ENCODE results near the gene TROAP.
"Not testable (repeated sequence)": the region's sequence is repeated elsewhere in the genome, so short reads cannot be mapped to it uniquely, and the experiment has no call there.

TROAP gene, protein sequence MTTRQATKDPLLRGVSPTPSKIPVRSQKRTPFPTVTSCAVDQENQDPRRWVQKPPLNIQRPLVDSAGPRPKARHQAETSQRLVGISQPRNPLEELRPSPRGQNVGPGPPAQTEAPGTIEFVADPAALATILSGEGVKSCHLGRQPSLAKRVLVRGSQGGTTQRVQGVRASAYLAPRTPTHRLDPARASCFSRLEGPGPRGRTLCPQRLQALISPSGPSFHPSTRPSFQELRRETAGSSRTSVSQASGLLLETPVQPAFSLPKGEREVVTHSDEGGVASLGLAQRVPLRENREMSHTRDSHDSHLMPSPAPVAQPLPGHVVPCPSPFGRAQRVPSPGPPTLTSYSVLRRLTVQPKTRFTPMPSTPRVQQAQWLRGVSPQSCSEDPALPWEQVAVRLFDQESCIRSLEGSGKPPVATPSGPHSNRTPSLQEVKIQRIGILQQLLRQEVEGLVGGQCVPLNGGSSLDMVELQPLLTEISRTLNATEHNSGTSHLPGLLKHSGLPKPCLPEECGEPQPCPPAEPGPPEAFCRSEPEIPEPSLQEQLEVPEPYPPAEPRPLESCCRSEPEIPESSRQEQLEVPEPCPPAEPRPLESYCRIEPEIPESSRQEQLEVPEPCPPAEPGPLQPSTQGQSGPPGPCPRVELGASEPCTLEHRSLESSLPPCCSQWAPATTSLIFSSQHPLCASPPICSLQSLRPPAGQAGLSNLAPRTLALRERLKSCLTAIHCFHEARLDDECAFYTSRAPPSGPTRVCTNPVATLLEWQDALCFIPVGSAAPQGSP

DNA sequence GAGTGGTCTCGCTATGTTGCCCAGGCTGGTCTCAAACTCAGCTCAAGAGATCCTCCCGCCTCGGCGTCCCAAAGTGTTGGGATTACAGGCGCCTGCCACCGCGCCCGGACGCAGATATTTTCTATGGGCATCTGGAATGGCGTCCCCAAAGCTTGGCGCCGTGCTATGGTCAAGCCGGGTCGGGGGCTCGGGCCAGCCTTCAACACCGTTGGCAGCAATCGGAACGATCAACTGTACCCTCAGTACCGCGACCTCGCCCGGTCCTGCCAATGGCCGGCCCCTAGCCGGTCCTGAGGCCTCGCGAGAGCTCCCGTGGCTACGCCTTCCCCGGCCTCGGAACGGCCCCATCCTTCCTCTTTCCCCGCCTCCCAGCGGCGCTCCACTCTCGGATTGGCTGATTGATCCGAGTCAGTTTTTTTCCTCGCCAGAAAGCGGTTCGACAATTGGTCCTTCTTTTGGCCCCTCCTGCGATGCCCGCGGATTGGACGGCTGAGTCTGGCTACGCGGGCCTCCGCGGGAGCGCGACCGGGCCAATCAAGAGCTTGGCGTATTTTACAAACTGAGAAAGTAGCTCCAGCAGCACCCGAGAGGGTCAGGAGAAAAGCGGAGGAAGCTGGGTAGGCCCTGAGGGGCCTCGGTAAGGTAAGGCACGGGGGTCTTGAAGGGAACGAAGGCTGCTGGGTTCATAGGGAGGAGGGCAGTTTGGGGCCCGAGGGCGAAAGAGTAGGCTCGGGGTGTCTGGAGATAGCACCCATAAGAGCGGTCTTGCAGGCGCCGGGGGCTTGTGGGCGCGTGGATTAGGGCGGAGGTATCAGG is at the start of gene TROAP:
Gene TROAP (plus strand): TSS at position 548 of the 816 bp plus-strand sequence. CDS start 354 bp downstream, outside the sequence.
- peak; percentile 98 to 99 for ATAC-seq (replicated peaks)
- peak within 1 kb of the TSS; percentile 98 to 99 for H3K4me3 Mint-ChIP-seq
- DNase-seq, result peak; percentile 98
- no peaks in the 10 kb centered on the region for H3K27me3 Mint-ChIP-seq
- H3K36me3 Mint-ChIP-seq, result peaks cover 0 to 3% of the 10 kb centered on the region in 2 donors
- no peaks in the 10 kb centered on the region for H3K9me3 Mint-ChIP-seq
- H3K4me1 Mint-ChIP-seq, result peaks cover 15 to 21% of the 10 kb centered on the region in 2 donors
- peak within 1 kb of the TSS; percentile 97 for H3K27ac Mint-ChIP-seq

DNA sequence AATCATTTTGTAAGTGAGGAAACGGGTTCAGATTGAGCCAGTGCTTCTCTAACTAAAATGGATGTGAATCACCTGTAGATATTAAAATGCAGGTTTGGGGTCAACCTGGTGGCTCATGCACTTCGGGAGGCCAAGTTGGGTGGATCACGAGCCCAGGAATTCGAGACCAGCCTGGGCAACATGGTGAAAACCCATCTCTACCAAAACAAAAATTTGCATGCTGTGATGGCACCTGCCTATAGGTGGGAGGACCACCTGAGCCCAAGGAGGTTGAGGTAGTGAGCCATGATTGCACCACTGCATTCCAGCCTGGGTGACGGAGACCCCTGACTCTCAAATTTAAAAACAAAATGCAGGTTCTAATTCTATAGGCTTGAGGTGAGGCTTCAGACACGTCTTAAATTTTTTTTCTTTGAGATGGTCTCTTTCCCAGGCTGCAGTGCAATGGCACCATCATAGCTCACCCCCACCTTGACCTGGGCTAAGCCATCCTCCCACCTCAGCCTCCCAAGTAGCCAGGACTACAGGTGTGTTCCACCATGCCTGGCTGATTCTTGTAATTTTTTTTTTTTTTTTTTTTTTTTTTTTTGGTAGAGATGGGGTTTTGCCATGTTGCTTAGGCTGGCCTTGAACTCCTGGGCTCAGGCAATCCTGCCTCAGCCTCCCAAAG is 49.2 kb upstream of the TROAP start:
- peaks cover 0 to 2% of the 10 kb centered on the region in 2 donors for H3K4me1 Mint-ChIP-seq
- no peak for ATAC-seq (replicated peaks)
- H3K4me3 Mint-ChIP-seq, result no peak overlapping the region
- no peaks in the 10 kb centered on the region for H3K9me3 Mint-ChIP-seq
- H3K36me3 Mint-ChIP-seq, result peaks cover 13 to 35% of the 10 kb centered on the region in 2 donors
- no peak for DNase-seq
- no peaks in the 10 kb centered on the region for H3K27me3 Mint-ChIP-seq
- H3K27ac Mint-ChIP-seq, result peak overlapping the region; percentile 25

DNA sequence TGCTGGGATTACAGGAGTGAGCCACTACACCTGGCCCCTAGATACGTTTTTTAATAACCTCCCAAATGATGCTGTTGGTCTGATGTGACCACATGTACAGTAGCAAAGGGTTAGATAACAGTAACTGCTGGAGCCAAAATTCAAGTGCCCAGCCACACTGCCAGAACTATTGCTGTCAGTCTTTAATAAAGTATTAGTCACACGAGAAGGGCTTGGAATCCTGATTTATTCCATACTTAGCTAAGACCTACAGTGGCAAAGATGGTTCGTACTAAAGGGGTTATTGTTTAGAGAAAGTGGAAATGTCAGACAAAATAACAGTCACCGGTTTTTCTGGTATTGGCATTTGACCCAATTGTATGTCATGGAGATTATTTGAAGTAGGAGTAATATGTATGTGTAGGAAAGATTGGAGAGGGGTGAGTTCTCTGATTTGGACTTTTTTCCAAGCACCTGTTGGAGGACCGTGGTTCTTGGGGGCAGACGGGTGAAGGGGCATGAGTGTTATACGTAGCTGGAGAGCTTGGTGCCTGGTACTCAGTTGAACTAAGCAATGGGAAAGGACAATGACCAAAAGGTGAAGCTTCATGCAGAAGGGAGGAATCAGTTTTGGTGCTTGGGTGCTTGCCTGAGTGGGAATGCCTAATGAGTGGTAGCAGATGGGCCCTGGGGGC is 48.5 kb upstream of the TROAP start:
- Mint-ChIP-seq H3K27ac (no peak overlapping the region), H3K9me3 (no peaks in the 10 kb centered on the region)

DNA sequence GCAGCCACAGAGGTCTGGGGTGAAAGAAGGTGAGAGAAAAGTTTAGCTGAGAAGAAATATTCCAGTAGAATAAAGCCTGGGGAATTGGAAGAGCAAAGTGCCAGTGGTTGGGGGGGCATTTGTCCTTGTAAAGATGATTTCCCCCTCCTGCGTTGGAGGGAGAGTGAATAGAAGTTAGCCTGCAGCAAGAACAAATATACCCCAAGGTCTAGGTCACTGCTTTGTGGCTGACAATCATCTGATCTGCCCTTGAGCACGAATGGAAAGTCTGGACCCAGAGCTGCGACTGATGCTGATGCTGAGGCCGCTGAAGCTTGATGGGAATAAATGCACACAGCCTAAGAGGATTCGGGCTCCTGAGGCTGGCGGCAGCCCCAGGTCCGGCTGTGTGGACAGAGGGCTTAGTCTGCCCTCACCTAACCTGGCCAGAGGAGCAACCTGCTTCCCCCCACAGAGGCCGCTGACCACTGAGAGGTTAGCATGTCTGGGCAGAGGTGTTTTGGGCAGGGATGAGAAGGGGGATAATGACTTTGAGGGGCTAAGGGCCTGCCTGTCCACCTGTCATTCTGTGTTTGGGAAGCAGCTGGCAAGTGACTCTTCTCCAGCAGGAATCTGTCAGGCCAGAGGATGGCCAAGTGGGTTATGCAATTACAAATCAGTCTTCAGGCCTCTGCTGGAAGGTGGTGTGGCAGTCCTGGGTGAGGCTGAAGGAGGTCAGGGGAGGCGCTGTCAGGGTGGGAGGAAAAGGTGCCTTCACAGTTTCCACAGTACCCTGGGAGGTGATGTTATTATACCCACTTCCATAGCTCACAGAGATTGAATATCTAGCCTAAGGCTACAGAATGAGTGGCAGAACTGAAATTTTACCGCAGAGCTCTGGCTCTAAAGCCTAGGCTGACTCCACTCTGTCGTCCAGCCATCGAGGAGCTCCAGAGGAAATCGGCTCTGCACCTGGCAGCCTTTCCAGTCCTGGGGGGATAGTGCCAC is 46.5 kb upstream of the TROAP start:
- DNase-seq (no peak), ATAC-seq (replicated peaks) (no peak)
- Mint-ChIP-seq H3K4me1 (peaks cover 0 to 2% of the 10 kb centered on the region in 2 donors), H3K36me3 (peaks cover 10 to 18% of the 10 kb centered on the region in 2 donors), H3K27me3 (peaks cover 0 to 9% of the 10 kb centered on the region in 2 donors), H3K9me3 (no peaks in the 10 kb centered on the region), H3K4me3 (no peak overlapping the region), H3K27ac (peak overlapping the region; percentile 5)

More for the DNA sequence above, 48.5 kb upstream of the TROAP start:
- ATAC-seq (replicated peaks), result no peak
- H3K36me3 Mint-ChIP-seq, result peaks cover 10 to 29% of the 10 kb centered on the region in 2 donors
- no peak for DNase-seq
- H3K4me3 Mint-ChIP-seq, result no peak overlapping the region
- H3K4me1 Mint-ChIP-seq, result peaks cover 0 to 2% of the 10 kb centered on the region in 2 donors
- peaks cover 0 to 4% of the 10 kb centered on the region in 2 donors for H3K27me3 Mint-ChIP-seq

DNA sequence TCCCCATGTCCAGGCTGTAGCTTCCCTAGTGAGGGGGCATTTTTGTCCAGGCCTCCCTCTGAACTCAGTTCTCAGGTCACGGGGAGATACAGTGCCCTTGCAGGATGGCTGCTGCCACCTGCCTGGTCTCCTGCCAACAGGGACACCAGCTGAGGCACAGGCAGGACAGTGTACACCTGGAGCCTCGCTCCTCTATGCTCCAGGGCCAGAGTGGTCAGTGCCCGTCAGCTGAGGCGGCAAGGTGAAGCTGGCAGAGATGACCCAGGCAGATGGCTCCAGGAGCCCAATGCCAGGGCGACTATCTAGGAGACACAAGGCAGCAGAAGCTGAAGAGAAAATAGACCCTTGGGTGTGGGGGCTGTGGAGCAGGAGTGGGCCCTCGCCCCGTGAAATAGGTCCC is 45.6 kb upstream of the TROAP start:
- Mint-ChIP-seq H3K36me3 (peaks cover 10 to 18% of the 10 kb centered on the region in 2 donors), H3K27me3 (peaks cover 7 to 9% of the 10 kb centered on the region in 2 donors), H3K27ac (no peak overlapping the region), H3K4me1 (peaks cover 0 to 2% of the 10 kb centered on the region in 2 donors), H3K9me3 (no peaks in the 10 kb centered on the region), H3K4me3 (no peak overlapping the region)
- ATAC-seq (replicated peaks) (no peak), DNase-seq (no peak)

DNA sequence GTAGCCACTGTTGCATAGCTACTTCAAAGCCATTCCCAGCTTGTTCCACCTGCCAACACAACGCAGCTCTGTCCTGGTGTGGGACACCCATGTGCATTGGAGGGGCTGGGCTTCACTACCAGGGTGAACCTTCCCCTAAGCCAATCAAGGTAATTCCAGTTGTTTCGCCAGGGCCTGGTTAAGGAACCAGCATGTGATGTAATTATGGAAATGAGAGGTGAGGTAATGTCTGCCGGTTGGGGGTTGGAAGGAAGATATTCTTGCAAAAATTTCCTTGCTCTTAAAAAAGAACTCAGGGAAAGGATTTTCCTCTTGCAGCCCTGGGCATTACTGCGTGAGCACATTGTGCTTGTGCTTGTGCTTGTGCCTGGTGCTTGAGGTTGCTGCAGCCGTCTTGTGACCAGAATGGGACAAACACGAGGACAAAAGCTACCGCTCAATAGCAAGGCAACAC is 43.3 kb upstream of the TROAP start:
- Mint-ChIP-seq H3K4me1 (no peaks in the 10 kb centered on the region), H3K36me3 (peaks cover under 1 to 1% of the 10 kb centered on the region in 2 donors), H3K4me3 (no peak overlapping the region), H3K27ac (no peak overlapping the region), H3K27me3 (peaks cover 10 to 16% of the 10 kb centered on the region in 2 donors), H3K9me3 (no peaks in the 10 kb centered on the region)
- no peak for ATAC-seq (replicated peaks)
- DNase-seq, result no peak

DNA sequence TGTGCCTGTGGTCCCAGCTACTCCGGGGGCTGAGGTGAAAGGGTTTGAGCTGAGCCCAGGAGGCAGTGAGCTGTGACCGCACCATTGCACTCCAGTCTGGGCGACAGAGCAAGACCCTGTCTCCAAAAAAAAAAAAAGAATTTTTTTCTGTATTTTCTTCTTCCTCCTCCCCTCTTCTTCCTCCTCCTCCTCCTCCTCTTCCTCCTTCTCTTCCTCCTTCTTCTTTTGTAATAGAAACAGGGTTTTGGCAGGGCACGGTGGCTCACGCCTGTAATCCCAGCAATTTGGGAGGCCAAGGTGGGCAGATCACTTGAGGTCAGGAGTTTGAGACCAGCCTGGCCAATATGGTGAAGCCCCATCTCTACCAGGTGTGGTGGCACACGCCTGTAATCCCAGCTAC is 42.5 kb upstream of the TROAP start:
- ATAC-seq (replicated peaks); H3K27ac Mint-ChIP-seq; H3K9me3 Mint-ChIP-seq; H3K4me1 Mint-ChIP-seq; H3K36me3 Mint-ChIP-seq; H3K4me3 Mint-ChIP-seq; DNase-seq: not testable (repeated sequence)
- peaks cover 10 to 19% of the 10 kb centered on the region in 2 donors for H3K27me3 Mint-ChIP-seq

DNA sequence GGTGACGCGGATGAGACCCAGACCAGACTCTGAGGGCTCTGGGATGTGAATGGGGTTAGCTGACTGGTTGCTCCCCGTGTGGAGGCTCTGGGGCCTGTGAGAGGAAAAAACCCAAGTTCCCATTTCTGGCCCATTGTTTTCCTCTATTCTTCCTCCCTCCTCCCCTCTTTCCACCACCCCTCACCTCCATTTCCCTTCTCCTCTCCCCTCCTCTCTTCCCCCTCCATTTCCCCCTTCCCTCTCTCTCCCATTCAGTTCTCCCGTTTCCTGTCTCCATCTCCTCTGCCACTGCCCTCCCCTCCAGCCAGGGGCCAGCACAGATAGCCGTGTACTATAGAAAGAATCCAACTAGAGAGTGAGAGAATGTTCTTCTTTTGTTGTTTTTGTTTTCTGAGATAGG is 40.8 kb upstream of the TROAP start:
- Mint-ChIP-seq H3K4me3 (no peak overlapping the region), H3K36me3 (no peaks in the 10 kb centered on the region), H3K27me3 (peaks cover 21 to 28% of the 10 kb centered on the region in 2 donors), H3K9me3 (no peaks in the 10 kb centered on the region), H3K27ac (no peak overlapping the region), H3K4me1 (no peaks in the 10 kb centered on the region)
- no peak for ATAC-seq (replicated peaks)
- no peak for DNase-seq

DNA sequence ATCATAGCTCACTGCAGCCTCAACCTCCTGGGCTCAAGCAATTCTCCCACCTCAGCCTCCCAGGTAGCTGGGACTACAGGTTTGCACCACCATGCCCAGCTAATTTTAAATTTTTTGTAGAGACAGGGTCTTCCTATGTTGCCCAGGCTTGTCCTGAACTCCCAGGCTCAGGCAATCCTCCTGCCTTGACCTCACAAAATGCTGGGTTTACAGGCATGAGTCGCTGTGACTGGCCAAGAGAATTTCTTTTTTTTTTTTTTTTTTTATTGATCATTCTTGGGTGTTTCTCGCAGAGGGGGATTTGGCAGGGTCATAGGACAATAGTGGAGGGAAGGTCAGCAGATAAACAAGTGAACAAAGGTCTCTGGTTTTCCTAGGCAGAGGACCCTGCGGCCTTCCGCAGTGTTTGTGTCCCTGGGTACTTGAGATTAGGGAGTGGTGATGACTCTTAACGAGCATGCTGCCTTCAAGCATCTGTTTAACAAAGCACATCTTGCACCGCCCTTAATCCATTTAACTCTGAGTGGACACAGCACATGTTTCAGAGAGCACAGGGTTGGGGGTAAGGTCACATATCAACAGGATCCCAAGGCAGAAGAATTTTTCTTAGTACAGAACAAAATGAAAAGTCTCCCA is 40.2 kb upstream of the TROAP start:
- not testable (repeated sequence) for H3K27ac Mint-ChIP-seq; ATAC-seq (replicated peaks); DNase-seq; H3K4me3 Mint-ChIP-seq; H3K9me3 Mint-ChIP-seq; H3K4me1 Mint-ChIP-seq; H3K36me3 Mint-ChIP-seq
- H3K27me3 Mint-ChIP-seq, result peaks cover 26 to 31% of the 10 kb centered on the region in 2 donors

DNA sequence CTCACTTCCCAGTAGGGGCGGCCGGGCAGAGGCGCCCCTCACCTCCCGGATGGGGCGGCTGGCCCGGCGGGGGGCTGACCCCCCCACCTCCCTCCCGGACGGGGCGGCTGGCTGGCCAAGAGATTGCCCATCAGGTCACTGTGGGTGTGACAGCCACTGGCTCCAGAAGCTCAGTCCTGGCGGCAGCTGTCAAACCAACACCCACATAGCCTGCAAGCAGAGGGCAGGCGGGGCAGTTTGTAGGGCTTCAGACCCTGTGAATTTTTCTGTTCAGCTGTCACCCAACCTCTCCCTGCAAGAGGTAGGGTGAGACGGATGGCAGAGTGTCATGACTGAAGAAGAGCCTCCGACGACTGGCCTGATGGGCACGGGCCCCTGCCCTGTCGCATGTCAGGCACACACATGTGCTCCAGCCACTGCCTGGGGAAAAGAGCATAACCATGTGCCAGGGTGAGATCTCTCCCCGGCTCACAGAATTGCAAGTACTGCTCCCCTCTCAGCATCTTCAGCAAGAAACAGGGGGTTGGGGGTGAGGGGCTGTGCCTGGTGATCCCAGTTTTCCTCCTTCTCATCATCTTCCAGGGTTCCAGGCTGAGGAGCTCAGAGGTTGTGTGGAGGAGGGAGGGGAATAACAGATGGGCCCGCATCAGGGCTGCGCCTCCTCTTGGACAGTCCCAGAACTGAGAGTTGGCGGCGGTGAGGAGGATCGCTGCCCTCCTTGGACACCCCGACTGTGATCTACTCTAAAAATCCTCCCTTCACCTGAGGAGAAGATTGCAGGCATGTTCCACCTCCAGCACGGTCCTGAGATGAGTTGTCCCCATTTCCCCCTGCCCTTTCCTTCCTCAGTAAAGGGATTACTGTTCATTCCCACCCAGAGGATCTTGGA is 39.3 kb upstream of the TROAP start:
- Mint-ChIP-seq H3K27me3 (peaks cover 35 to 41% of the 10 kb centered on the region in 2 donors), H3K9me3 (no peaks in the 10 kb centered on the region), H3K4me3 (no peak overlapping the region), H3K27ac (no peak overlapping the region), H3K4me1 (peaks cover 0 to 3% of the 10 kb centered on the region in 2 donors), H3K36me3 (no peaks in the 10 kb centered on the region)
- ATAC-seq (replicated peaks) (no peak), DNase-seq (no peak)

DNA sequence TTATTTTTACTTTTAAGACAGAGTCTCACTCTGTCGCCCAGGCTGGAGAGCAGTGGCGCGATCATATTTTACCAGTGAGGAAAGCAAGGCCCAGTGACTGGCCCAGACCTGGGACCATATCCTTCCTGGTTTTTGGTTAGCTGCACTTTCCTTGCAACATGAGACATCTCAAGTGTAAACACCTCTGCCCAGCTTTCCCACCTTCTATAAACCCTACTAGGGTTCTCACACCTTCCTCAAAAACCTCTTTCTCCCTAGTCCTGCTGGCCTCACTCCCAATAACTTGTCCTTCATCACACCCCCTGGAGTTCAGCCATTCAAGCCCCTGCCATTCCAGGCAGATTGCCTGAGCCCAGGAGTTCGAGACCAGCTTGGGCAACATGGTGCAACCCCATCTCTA is 38.4 kb upstream of the TROAP start:
- no peak for DNase-seq
- Mint-ChIP-seq H3K4me1 (peaks cover 0 to 3% of the 10 kb centered on the region in 2 donors), H3K27me3 (peaks cover 42% of the 10 kb centered on the region in 2 donors), H3K9me3 (no peaks in the 10 kb centered on the region), H3K36me3 (no peaks in the 10 kb centered on the region), H3K4me3 (no peak overlapping the region), H3K27ac (no peak overlapping the region)
- ATAC-seq (replicated peaks), result no peak
